Measurements from ENCODE around the gene KIF7. TPM values are rescaled to one million over a fixed set of nuclear protein-coding genes. Genes with fewer than 3 reads are reported as not detected.

Gene KIF7
- total RNA-seq, 4 donors from 2014 or later: 2.0 to 17.3 (median 11.3) TPM

DNA sequence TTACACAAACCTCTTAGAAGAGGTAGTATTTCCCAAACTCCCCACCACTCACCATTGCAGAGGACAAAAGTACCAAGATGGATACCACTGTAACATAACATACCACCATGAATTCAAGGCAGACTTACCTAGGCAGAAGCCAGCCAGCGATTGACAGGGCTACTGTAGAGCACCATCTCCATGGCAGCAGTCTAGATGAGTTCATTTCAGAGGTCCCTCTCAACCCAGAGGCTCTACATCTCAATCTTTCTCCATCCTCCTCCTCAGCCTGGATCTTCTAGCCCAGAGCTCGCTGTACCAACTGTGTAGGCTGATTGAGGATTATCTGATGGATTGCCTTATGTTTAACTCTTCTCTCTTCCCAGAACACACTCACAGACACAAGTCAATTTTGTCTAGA, 25.9 kb upstream of the KIF7 start:
- TF ChIP-seq, protein P1, sequence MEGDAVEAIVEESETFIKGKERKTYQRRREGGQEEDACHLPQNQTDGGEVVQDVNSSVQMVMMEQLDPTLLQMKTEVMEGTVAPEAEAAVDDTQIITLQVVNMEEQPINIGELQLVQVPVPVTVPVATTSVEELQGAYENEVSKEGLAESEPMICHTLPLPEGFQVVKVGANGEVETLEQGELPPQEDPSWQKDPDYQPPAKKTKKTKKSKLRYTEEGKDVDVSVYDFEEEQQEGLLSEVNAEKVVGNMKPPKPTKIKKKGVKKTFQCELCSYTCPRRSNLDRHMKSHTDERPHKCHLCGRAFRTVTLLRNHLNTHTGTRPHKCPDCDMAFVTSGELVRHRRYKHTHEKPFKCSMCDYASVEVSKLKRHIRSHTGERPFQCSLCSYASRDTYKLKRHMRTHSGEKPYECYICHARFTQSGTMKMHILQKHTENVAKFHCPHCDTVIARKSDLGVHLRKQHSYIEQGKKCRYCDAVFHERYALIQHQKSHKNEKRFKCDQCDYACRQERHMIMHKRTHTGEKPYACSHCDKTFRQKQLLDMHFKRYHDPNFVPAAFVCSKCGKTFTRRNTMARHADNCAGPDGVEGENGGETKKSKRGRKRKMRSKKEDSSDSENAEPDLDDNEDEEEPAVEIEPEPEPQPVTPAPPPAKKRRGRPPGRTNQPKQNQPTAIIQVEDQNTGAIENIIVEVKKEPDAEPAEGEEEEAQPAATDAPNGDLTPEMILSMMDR (IDR thresholded peaks at IDR 0.05): no peak
- no peak for TF ChIP-seq POLR2A (IDR thresholded peaks at IDR 0.05)
- no peaks in the 10 kb centered on the region for H3K27me3 ChIP-seq
- intact Hi-C loops (cut with DNase I; ENCODE audit: low total_unique reads): no loop called here
- H3K4me1 ChIP-seq: no peaks in the 10 kb centered on the region
- peak overlapping the region in 1 of 2 donors; percentile 56 for H3K27ac ChIP-seq
- no peaks in the 10 kb centered on the region for H3K9me3 ChIP-seq
- DNase-seq: no peak
- no peaks in the 10 kb centered on the region for H3K36me3 ChIP-seq
- H3K4me3 ChIP-seq: no peak overlapping the region

DNA sequence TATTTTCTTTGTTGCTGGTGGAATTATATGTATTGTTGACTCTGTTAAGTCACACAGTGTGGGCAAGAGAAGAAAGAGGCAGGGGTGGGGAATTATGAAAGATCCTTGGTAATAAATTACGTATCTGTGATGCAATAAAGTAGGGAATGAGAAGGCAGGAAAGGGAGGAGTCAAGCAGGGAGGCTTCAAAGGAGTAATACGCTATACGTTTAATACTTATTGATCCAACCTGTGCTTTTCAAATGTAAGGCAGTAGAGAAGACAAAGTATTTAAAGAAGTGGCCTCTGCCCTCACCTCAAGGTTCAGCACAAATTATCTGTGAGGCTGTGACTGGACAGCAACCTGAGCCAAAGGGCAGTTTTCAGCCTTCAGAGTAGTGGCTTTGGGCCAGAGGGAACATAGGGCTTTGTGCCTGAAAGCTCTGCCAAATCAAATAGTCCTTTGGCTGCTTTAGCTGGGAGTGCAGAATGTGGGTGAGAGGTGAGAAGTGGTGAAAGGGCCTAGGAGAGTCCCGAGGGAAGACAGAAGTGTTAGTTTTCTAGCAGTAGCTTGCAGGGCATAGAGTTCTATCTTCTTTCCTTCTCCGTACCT, 25.1 kb upstream of the KIF7 start:
- Histone ChIP-seq H3K4me1 (no peaks in the 10 kb centered on the region), H3K27me3 (no peaks in the 10 kb centered on the region), H3K9me3 (no peaks in the 10 kb centered on the region), H3K4me3 (no peak overlapping the region), H3K36me3 (no peaks in the 10 kb centered on the region), H3K27ac (peak overlapping the region in 1 of 2 donors; percentile 56)
- intact Hi-C loops (cut with DNase I; ENCODE audit: low total_unique reads): no loop called here
- TF ChIP-seq, protein P1 (IDR thresholded peaks at IDR 0.05): no peak
- TF ChIP-seq POLR2A (IDR thresholded peaks at IDR 0.05): no peak
- DNase-seq: peak; percentile 72 to 74

DNA sequence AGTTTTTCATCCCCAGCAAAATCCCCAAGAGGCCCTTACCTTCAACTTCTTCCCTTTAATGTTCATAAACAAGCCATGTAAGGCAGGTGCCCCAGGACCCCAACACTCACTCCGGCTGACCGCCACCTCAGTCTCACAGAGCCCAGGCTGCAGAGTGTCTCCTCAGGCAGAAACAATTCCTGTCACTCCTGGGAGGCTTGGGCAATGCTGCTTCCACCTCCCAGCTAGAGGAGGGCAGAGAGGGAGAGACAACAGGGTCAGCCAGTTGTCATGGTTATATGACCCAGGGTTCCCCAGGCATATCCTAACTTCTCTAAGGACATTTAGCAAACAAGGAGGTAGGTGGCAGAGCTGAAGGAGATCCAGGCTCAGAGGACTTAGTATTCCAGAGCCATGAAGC, 23.9 kb upstream of the KIF7 start, which contains the start of gene PLIN1:
Gene PLIN1 (minus strand): TSS at position 156 of the 400 bp plus-strand sequence. CDS start 1,878 bp downstream, outside the sequence.
- intact Hi-C loops (cut with DNase I; ENCODE audit: low total_unique reads): no loop called here
- Histone ChIP-seq H3K4me1 (no peaks in the 10 kb centered on the region), H3K9me3 (no peaks in the 10 kb centered on the region), H3K36me3 (no peaks in the 10 kb centered on the region), H3K4me3 (no peak within 1 kb of the TSS), H3K27me3 (no peaks in the 10 kb centered on the region), H3K27ac (peak within 1 kb of the TSS in 1 of 2 donors; percentile 56)
- no peak for DNase-seq
- TF ChIP-seq, protein P1 (IDR thresholded peaks at IDR 0.05): no peak
- TF ChIP-seq POLR2A (IDR thresholded peaks at IDR 0.05): no peak

DNA sequence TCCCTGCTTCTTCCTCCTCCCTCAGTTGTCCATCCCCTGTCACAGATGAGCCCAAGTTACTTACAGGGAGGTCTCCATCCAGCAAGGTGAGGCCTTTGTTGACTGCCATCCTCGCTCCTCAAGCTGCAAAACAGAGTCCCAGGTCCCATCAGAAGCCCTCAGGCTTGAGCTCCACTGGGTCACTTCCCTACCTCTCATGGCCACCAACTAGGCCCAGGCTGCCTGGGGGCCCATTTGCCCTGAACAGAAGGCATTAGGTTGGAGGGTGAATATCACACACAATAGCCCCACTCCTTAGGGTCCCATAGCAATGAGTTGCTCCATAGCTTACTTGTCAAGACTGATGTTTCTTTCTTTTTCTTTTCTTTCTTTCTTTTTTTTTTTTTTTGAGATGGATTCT, 22.1 kb upstream of the KIF7 start:
- no peak for TF ChIP-seq POLR2A (IDR thresholded peaks at IDR 0.05)
- TF ChIP-seq, protein P1 (IDR thresholded peaks at IDR 0.05): no peak
- Histone ChIP-seq H3K4me3 (no peak overlapping the region), H3K4me1 (no peaks in the 10 kb centered on the region), H3K27ac (no peak overlapping the region), H3K27me3 (no peaks in the 10 kb centered on the region), H3K36me3 (no peaks in the 10 kb centered on the region), H3K9me3 (no peaks in the 10 kb centered on the region)
- no peak for DNase-seq
- intact Hi-C loops (cut with DNase I; ENCODE audit: low total_unique reads): no loop called here

DNA sequence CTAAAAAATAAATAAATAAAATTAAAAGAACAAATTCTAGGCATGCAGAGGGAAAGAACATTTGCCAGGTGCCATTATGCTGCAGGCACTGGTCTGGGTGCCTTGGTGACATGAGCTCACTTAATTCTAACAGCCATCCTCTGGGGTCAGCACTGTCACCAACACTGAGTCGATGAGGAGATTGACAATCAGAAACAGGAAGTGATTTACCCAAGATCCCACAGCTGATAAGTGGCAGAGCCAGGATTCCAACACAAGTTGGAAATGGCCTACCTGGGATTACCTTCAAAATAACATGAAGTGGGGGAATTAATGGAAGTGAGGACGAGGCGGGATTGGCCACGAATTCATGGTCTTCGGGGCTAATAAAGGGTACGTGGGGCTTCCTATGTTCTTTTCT, 20.3 kb upstream of the KIF7 start:
- Histone ChIP-seq H3K4me1 (no peaks in the 10 kb centered on the region), H3K27ac (no peak overlapping the region), H3K36me3 (no peaks in the 10 kb centered on the region), H3K27me3 (no peaks in the 10 kb centered on the region), H3K9me3 (no peaks in the 10 kb centered on the region), H3K4me3 (no peak overlapping the region)
- intact Hi-C loops (cut with DNase I; ENCODE audit: low total_unique reads): no loop called here
- TF ChIP-seq, protein P1 (IDR thresholded peaks at IDR 0.05): no peak
- no peak for TF ChIP-seq POLR2A (IDR thresholded peaks at IDR 0.05)
- DNase-seq: no peak
